ENCODE data around the gene PCNP. TPM values are rescaled to one million over a fixed set of nuclear protein-coding genes. Genes with fewer than 3 reads are reported as not detected.

Gene PCNP
- total and polyA plus RNA-seq, 2 donors (not counting 3 experiments of a cell fraction or from before 2014, with no cell fraction given), result 22.7 to 137 TPM

DNA sequence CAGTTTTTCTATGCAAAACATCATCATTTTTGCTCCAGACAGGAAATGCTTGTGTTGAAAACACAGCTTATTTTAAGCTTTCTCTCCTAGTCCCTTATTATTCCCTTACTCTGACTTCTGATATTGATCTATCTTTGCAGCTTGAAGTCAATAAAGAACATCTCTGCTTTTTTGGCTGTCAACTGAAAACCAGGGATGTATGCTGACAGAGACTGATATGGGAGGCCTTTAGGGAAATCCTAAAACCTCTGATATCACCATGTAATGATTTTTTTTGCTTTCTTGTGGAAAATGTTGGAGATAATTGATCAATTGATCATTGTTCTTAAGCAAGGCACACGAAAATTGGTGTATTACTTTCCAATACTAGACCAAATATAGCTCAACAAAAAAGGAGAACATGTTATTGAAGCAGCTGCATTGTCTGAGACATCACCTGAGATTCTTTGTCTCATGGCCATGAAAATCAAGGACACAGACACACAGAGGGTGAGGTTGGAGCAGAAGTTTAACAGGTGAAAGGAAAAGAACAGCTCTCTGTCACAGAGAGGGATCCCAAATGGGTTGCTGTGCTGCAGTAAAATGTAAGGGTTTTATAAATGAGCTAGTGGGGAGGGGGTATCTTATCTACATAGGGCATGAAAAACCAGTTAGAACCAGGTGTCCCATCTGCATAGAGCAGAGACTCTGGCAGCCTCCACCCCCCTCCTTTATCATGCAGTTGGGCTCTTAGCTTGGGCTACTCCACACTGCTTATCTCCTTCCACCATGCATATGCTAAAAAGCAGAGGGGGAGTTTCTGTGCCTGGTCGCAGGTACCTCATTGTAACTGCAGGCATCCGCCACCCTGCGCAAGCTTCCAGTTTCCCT is 43.9 kb upstream of the PCNP start:
- Histone ChIP-seq H4K20me1 (replicated peaks; ENCODE audit: control insufficient read depth, extremely low read depth, insufficient read depth, low read length) (no peaks in the 10 kb centered on the region), H2AFZ (ENCODE audit: low read depth, low read length) (no peak overlapping the region), H3K27ac (ENCODE audit: insufficient read depth, low read depth, low read length) (no peak overlapping the region), H3K79me2 (ENCODE audit: control insufficient read depth, insufficient read depth, low read length) (no peaks in the 10 kb centered on the region), H3K9ac (replicated peaks; ENCODE audit: extremely low read depth, insufficient read depth, low read length) (no peak overlapping the region), H3K4me3 (replicated peaks in 1 of 3; ENCODE audit: insufficient read depth in 1 of 3, low read depth in 1 of 3, low read length in 3 of 3) (no peak overlapping the region), H3K9me1 (replicated peaks; ENCODE audit: control insufficient read depth, extremely low read depth, insufficient read depth, low read length) (no peaks in the 10 kb centered on the region), H3K4me1 (ENCODE audit: control insufficient read depth, extremely low read depth, insufficient read depth, low read length) (peaks cover 32% of the 10 kb centered on the region), H3K27me3 (ENCODE audit: control insufficient read depth in 2 of 2, insufficient read depth in 2 of 2, low read length in 2 of 2) (no peaks in the 10 kb centered on the region), H3K9me3 (replicated peaks; ENCODE audit: control insufficient read depth, insufficient read depth, low read length) (no peaks in the 10 kb centered on the region), H3K36me3 (ENCODE audit: control insufficient read depth in 2 of 2, extremely low read depth in 1 of 2, insufficient read depth in 2 of 2, low read length in 2 of 2) (no peaks in the 10 kb centered on the region), H3K4me2 (ENCODE audit: insufficient read depth, low read length) (no peak overlapping the region)
- no TSS peak for BruUV-seq (replicated peaks)
- dilution Hi-C loops (cut with MboI; ENCODE audit: extremely low pct_ligation_motif_present, low sequenced_read_pairs), result no loop called here
- intact Hi-C loops (cut with micrococcal nuclease), result no loop called here
- TF ChIP-seq, protein P1, sequence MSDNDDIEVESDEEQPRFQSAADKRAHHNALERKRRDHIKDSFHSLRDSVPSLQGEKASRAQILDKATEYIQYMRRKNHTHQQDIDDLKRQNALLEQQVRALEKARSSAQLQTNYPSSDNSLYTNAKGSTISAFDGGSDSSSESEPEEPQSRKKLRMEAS (IDR thresholded peaks at IDR 0.05; ENCODE audit: insufficient read depth, insufficient read length), result no peak
- no peak for TF ChIP-seq POLR2AphosphoS5 (IDR thresholded peaks at IDR 0.05; ENCODE audit: insufficient read depth, low read depth, low read length)
- TF ChIP-seq MYC (IDR thresholded peaks at IDR 0.05; ENCODE audit: low read depth, low read length), result no peak
- no peak for TF ChIP-seq FOS (IDR thresholded peaks at IDR 0.05; ENCODE audit: borderline replicate concordance, insufficient read depth, low read length)
- TF ChIP-seq EZH2 (IDR thresholded peaks at IDR 0.05; ENCODE audit: borderline replicate concordance, low read depth, low read length, severe bottlenecking), result no peak
- TF ChIP-seq, protein P2, sequence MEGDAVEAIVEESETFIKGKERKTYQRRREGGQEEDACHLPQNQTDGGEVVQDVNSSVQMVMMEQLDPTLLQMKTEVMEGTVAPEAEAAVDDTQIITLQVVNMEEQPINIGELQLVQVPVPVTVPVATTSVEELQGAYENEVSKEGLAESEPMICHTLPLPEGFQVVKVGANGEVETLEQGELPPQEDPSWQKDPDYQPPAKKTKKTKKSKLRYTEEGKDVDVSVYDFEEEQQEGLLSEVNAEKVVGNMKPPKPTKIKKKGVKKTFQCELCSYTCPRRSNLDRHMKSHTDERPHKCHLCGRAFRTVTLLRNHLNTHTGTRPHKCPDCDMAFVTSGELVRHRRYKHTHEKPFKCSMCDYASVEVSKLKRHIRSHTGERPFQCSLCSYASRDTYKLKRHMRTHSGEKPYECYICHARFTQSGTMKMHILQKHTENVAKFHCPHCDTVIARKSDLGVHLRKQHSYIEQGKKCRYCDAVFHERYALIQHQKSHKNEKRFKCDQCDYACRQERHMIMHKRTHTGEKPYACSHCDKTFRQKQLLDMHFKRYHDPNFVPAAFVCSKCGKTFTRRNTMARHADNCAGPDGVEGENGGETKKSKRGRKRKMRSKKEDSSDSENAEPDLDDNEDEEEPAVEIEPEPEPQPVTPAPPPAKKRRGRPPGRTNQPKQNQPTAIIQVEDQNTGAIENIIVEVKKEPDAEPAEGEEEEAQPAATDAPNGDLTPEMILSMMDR (IDR thresholded peaks at IDR 0.05; ENCODE audit: extremely low read depth in 1 of 2, insufficient read depth in 1 of 2, low read depth in 1 of 2, low read length in 2 of 2), result no peak
- TF ChIP-seq JUN (IDR thresholded peaks at IDR 0.05; ENCODE audit: borderline replicate concordance, insufficient read depth, insufficient read length, low read depth), result no peak
- TF ChIP-seq POLR2A (IDR thresholded peaks at IDR 0.05; ENCODE audit: low read depth, low read length), result no peak
- TF ChIP-seq GATA2 (IDR thresholded peaks at IDR 0.05; ENCODE audit: insufficient read depth, insufficient read length, low read depth, low read length), result no peak
- ChIA-PET POLR2A (no interaction called here), CTCF (interaction anchor here (0.6 to 2.0 kb wide), 3 partner anchors 9 to 1698 kb away, joined by 3 to 7 read pairs (median 5); no protein-coding TSS in a partner anchor)
- no peak for DNase-seq (ENCODE audit: low read depth, low spot score)
- no peak for FAIRE-seq
